GM18505 (cell line): Measurements from ENCODE around the gene SYVN1.

ENCODE experiments used
- ATAC-seq: cut with Tn5 transposase; IDR thresholded peaks from one replicate; pipeline ENCODE4 v1.9.1; 2021; ENCODE audit not compliant: unreplicated experiment
- POLR2A ChIP-seq: IDR thresholded peaks from 4 replicates; pipeline ENCODE4 v1.6.1; 2011; ENCODE audit warnings: borderline replicate concordance; ENCODE audit not compliant: insufficient read depth, insufficient read length; ENCODE audit errors: extremely low read depth

Gene SYVN1

GRCh38 chr11:65090628-65091027 lies 43.7 kb downstream of the SYVN1 start:
- no peak for ATAC-seq
- no peak for TF ChIP-seq POLR2A

- TF ChIP-seq POLR2A, result no peak
- ATAC-seq, result no peak
Observed at GRCh38 chr11:65089621-65090020, 44.7 kb downstream of the SYVN1 start.

- TF ChIP-seq POLR2A, result no peak
- no peak for ATAC-seq
Observed at GRCh38 chr11:65087827-65088226, 46.5 kb downstream of the SYVN1 start.

- ATAC-seq, result no peak
- no peak for TF ChIP-seq POLR2A
Observed at GRCh38 chr11:65087216-65087615, 47.1 kb downstream of the SYVN1 start.

GRCh38 chr11:65086809-65087208 lies 47.5 kb downstream of the SYVN1 start:
- no peak for ATAC-seq
- TF ChIP-seq POLR2A, result no peak

GRCh38 chr11:65085446-65085845 lies 48.9 kb downstream of the SYVN1 start:
- no peak for ATAC-seq
- no peak for TF ChIP-seq POLR2A

GRCh38 chr11:65084598-65085375 lies 49.5 kb downstream of the SYVN1 start:
- peak; percentile 17 for ATAC-seq
- no peak for TF ChIP-seq POLR2A

- peak; percentile 86 for TF ChIP-seq POLR2A
- ATAC-seq, result peak; percentile 84
Observed at GRCh38 chr11:65083834-65084597, 50.3 kb downstream of the SYVN1 start, which contains the start of the genes CDCA5 and ZFPL1. TSS of gene CDCA5 (minus strand) at chr11:65084040. CDS start at chr11:65083978, 62 bp downstream. TSS of gene ZFPL1 (plus strand) at chr11:65084222. CDS start at chr11:65084699, 477 bp downstream.

GRCh38 chr11:65083134-65083833 lies 51.0 kb downstream of the SYVN1 start:
- ATAC-seq, result no peak
- TF ChIP-seq POLR2A, result no peak

GRCh38 chr11:65078786-65079342 lies 55.5 kb downstream of the SYVN1 start:
- no peak for ATAC-seq
- no peak for TF ChIP-seq POLR2A

- no peak for ATAC-seq
- peak; percentile 24 for TF ChIP-seq POLR2A
Observed at GRCh38 chr11:65078151-65078550, 56.2 kb downstream of the SYVN1 start.

- no peak for ATAC-seq
- TF ChIP-seq POLR2A, result no peak
Observed at GRCh38 chr11:65077451-65077850, 56.9 kb downstream of the SYVN1 start.
